ENCODE data around the gene TRA2A. TPM values are rescaled to one million over a fixed set of nuclear protein-coding genes. Genes with fewer than 3 reads are reported as not detected.

TRA2A gene
- 100 to 1,000 TPM; 104 to 114 TPM for total RNA-seq
- 114 TPM for polyA plus RNA-seq (2013, experiment 1 of 2)
- 93.4 TPM for polyA plus RNA-seq (2013, experiment 2 of 2)
- long read RNA-seq, experiment 1, transcript TRA2A-201 (8 exons, 1,845 nt), result major isoform, 11 of 36 reads
- long read RNA-seq, experiment 1, partial matches to known transcripts, result 9 of 36 reads
- long read RNA-seq, experiment 1, other reads (novel, unspliced or antisense), result 13 of 36 reads
- long read RNA-seq, experiment 2, transcript TRA2A-201 (8 exons, 1,845 nt), result major isoform, 14 of 49 reads
- long read RNA-seq, experiment 2, partial matches to known transcripts, result 13 of 49 reads
- long read RNA-seq, experiment 2, other reads (novel, unspliced or antisense), result 21 of 49 reads
- long read RNA-seq, experiment 3, transcript TRA2A-201 (8 exons, 1,845 nt), result major isoform, 165 of 258 reads
- long read RNA-seq, experiment 3, partial matches to known transcripts, result 9 of 258 reads
- long read RNA-seq, experiment 3, other reads (novel, unspliced or antisense), result 81 of 258 reads
- long read RNA-seq, experiment 4, transcript TRA2A-206 (3 exons, 661 nt), result minor isoform, 8 of 34 reads
- long read RNA-seq, experiment 4, transcript TRA2A-201 (8 exons, 1,845 nt), result major isoform, 9 of 34 reads
- long read RNA-seq, experiment 4, partial matches to known transcripts, result 0 of 34 reads
- long read RNA-seq, experiment 4, other reads (novel, unspliced or antisense), result 16 of 34 reads

- Histone ChIP-seq H3K9ac (ENCODE audit: extremely low read depth, low read length, poor library complexity, severe bottlenecking) (peak within 1 kb of the TSS; percentile 100), H3K9me3 (ENCODE audit: control insufficient read depth, low read length) (no peaks in the 10 kb centered on the region), H3K4me1 (ENCODE audit: control insufficient read depth, insufficient read depth, low read length) (no peaks in the 10 kb centered on the region), H3K27me3 (ENCODE audit: control insufficient read depth, insufficient read depth, low read length, poor library complexity, severe bottlenecking) (no peaks in the 10 kb centered on the region), H3K4me3 (ENCODE audit: low read length) (peak within 1 kb of the TSS; percentile 99), H3K36me3 (ENCODE audit: control insufficient read depth, insufficient read depth, low read length) (peaks cover 1% of the 10 kb centered on the region), H3K27ac (ENCODE audit: low read depth, low read length) (peak within 1 kb of the TSS; percentile 97)
- H3K9me3 Mint-ChIP-seq, result no peaks in the 10 kb centered on the region
- WGBS, 2 experiments (ENCODE audit: insufficient coverage in 1 of 2, insufficient read length in 1 of 2), result 19 to 31% methylated on average over 29 to 50 of the region's 50 CpGs
- no peaks in the 10 kb centered on the region for H3K27me3 Mint-ChIP-seq (ENCODE audit: insufficient read depth)
- H3K27ac Mint-ChIP-seq, result peak within 1 kb of the TSS; percentile 100
- DNase-seq, result peak; percentile 98
- H3K4me3 Mint-ChIP-seq, result peak within 1 kb of the TSS; percentile 100
- peaks cover 18% of the 10 kb centered on the region for H3K36me3 Mint-ChIP-seq (ENCODE audit: low read depth)
- H3K4me1 Mint-ChIP-seq, result peaks cover 26% of the 10 kb centered on the region
- no peak for TF ChIP-seq CTCF (conservative IDR thresholded peaks at IDR 0.05)
These were observed at the start of gene TRA2A for GRCh38 chr7:23531794-23532489. TRA2A (minus strand) TSS chr7:23531981; CDS start chr7:23531824, 157 bp downstream.

- 53 to 57% methylated on average over 4 to 5 of the region's 5 CpGs for WGBS, 2 experiments (ENCODE audit: insufficient coverage in 1 of 2, insufficient read length in 1 of 2)
These were observed 38.9 kb upstream of the TRA2A start for GRCh38 chr7:23570592-23571200.

More at GRCh38 chr7:23570592-23571200, 38.9 kb upstream of the TRA2A start:
- H3K4me3 Mint-ChIP-seq, result no peak overlapping the region
- H3K36me3 Mint-ChIP-seq (ENCODE audit: low read depth), result no peaks in the 10 kb centered on the region
- H3K4me1 ChIP-seq (ENCODE audit: control insufficient read depth, insufficient read depth, low read length), result no peaks in the 10 kb centered on the region
- no peak overlapping the region for H3K27ac ChIP-seq (ENCODE audit: low read depth, low read length)
- no peaks in the 10 kb centered on the region for H3K36me3 ChIP-seq (ENCODE audit: control insufficient read depth, insufficient read depth, low read length)
- TF ChIP-seq CTCF (conservative IDR thresholded peaks at IDR 0.05), result peak; percentile 92
- peaks cover 6% of the 10 kb centered on the region for H3K4me1 Mint-ChIP-seq
- no peak overlapping the region for H3K4me3 ChIP-seq (ENCODE audit: low read length)
- no peaks in the 10 kb centered on the region for H3K9me3 Mint-ChIP-seq
- DNase-seq, result peak; percentile 94
- no peak overlapping the region for H3K27ac Mint-ChIP-seq
- H3K9me3 ChIP-seq (ENCODE audit: control insufficient read depth, low read length), result no peaks in the 10 kb centered on the region
- H3K27me3 ChIP-seq (ENCODE audit: control insufficient read depth, insufficient read depth, low read length, poor library complexity, severe bottlenecking), result no peaks in the 10 kb centered on the region
- no peak overlapping the region for H3K9ac ChIP-seq (ENCODE audit: extremely low read depth, low read length, poor library complexity, severe bottlenecking)
- no peaks in the 10 kb centered on the region for H3K27me3 Mint-ChIP-seq (ENCODE audit: insufficient read depth)

All from endodermal cell (in vitro differentiated cells).